GM23338 (cell line): ENCODE results near the gene MGAT5. TPM values are rescaled to one million over a fixed set of nuclear protein-coding genes. Genes with fewer than 3 reads are reported as not detected.

Experiments
- ATAC-seq: fragments of 200-7000 bp; cut with Tn5 transposase; 3 replicates; pipeline ENCODE4 v1.9.1; 2020
- DNase-seq: peaks from one replicate; pipeline ENCODE4 v3.0.0-alpha.2; 2015; ENCODE audit warnings: low spot score
- H2AFZ ChIP-seq: fragments of 200-600 bp; sonication (generic); 2 replicates; pipeline ENCODE4 v1.8.0; 2016; ENCODE audit warnings: antibody characterized with exemption, mild to moderate bottlenecking, moderate library complexity
- H3F3A ChIP-seq: fragments of 200-600 bp; sonication (generic); replicated peaks from 2 replicates; pipeline ENCODE4 v1.8.0; 2017; ENCODE audit warnings: antibody characterized with exemption, mixed run types, low read depth
- H3K27ac ChIP-seq: fragments of 200-600 bp; sonication (generic); 2 replicates; pipeline ENCODE4 v1.6.1; 2016; ENCODE audit warnings: low read depth
- H3K27me3 ChIP-seq: fragments of 200-600 bp; sonication (generic); 2 replicates; pipeline ENCODE4 v1.8.0; 2016; ENCODE audit warnings: mild to moderate bottlenecking, mixed run types, moderate library complexity; ENCODE audit not compliant: insufficient read depth
- H3K36me3 ChIP-seq: fragments of 200-600 bp; sonication (generic); 2 replicates; pipeline ENCODE4 v1.8.0; 2016; ENCODE audit warnings: mild to moderate bottlenecking; ENCODE audit not compliant: insufficient read depth
- H3K4me1 ChIP-seq: fragments of 200-600 bp; sonication (generic); 2 replicates; pipeline ENCODE4 v1.8.0; 2016; ENCODE audit warnings: mild to moderate bottlenecking, moderate library complexity; ENCODE audit not compliant: insufficient read depth
- H3K4me2 ChIP-seq: fragments of 200-600 bp; sonication (generic); 2 replicates; pipeline ENCODE4 v1.7.1; 2017; ENCODE audit warnings: mixed run types
- H3K4me3 ChIP-seq: fragments of 200-600 bp; sonication (generic); 2 replicates; pipeline ENCODE4 v1.6.1; 2016; ENCODE audit warnings: mixed run types
- H3K79me2 ChIP-seq: fragments of 200-600 bp; sonication (generic); replicated peaks from 2 replicates; pipeline ENCODE4 v1.8.0; 2017; ENCODE audit warnings: mild to moderate bottlenecking; ENCODE audit not compliant: insufficient read depth
- H3K9me2 ChIP-seq: fragments of 200-600 bp; sonication (generic); 2 replicates; pipeline ENCODE4 v1.8.0; 2017; ENCODE audit not compliant: insufficient read depth
- H4K20me1 ChIP-seq: fragments of 200-600 bp; sonication (generic); replicated peaks from 2 replicates; pipeline ENCODE4 v1.8.0; 2017; ENCODE audit warnings: mild to moderate bottlenecking; ENCODE audit not compliant: insufficient read depth
- H3K27ac Mint-ChIP-seq: 2 replicates; pipeline ENCODE4 v1.8.0; 2020; ENCODE audit warnings: inconsistent platforms, mild to moderate bottlenecking, moderate library complexity, mixed read lengths
- H3K27me3 Mint-ChIP-seq: 3 replicates; pipeline ENCODE4 v1.8.0; 2022; ENCODE audit warnings: low read depth, mild to moderate bottlenecking, moderate library complexity, mixed read lengths, inconsistent platforms; ENCODE audit not compliant: insufficient read depth, poor library complexity
- H3K36me3 Mint-ChIP-seq: 3 replicates; pipeline ENCODE4 v1.8.0; 2021; ENCODE audit warnings: low read depth, mild to moderate bottlenecking, inconsistent platforms, moderate library complexity, mixed read lengths
- H3K4me1 Mint-ChIP-seq: 3 replicates; pipeline ENCODE4 v1.8.0; 2020; ENCODE audit warnings: mild to moderate bottlenecking, inconsistent platforms, mixed read lengths
- H3K4me3 Mint-ChIP-seq: 3 replicates; pipeline ENCODE4 v1.8.0; 2021; ENCODE audit warnings: moderate library complexity, mild to moderate bottlenecking, inconsistent platforms, mixed read lengths
- H3K9me3 Mint-ChIP-seq: 3 replicates; pipeline ENCODE4 v1.8.0; 2020; ENCODE audit warnings: moderate library complexity, mild to moderate bottlenecking, inconsistent platforms, mixed read lengths
- CTCF ChIP-seq, 2 experiments: fragments of 200-600 bp in 1 of 2; sonication (generic) in 1 of 2; conservative IDR thresholded peaks; 2 replicates each; pipeline versions ENCODE4 v1.5.1 to v1.6.1; 2016 to 2017; ENCODE audit warnings: antibody characterized with exemption in 2 of 2, low read depth in 2 of 2, mild to moderate bottlenecking in 2 of 2, moderate library complexity in 1 of 2
- ETS1 ChIP-seq: IDR thresholded peaks from 2 replicates; pipeline ENCODE4 v1.6.1; 2016; ENCODE audit warnings: antibody characterized with exemption
- EZH2 ChIP-seq: fragments of 200-600 bp; sonication (generic); IDR thresholded peaks from one replicate; pipeline ENCODE4 v1.8.0; 2017; ENCODE audit warnings: antibody characterized with exemption, mild to moderate bottlenecking, low read depth; ENCODE audit not compliant: unreplicated experiment
- JUNB ChIP-seq: IDR thresholded peaks from one replicate; pipeline ENCODE4 v1.6.1; 2016; ENCODE audit warnings: antibody characterized with exemption; ENCODE audit not compliant: unreplicated experiment
- NANOG ChIP-seq: IDR thresholded peaks from 2 replicates; pipeline ENCODE4 v1.6.1; 2016; ENCODE audit warnings: antibody characterized with exemption, borderline replicate concordance
- POLR2AphosphoS5 ChIP-seq: IDR thresholded peaks from 2 replicates; pipeline ENCODE4 v1.6.1; 2016; ENCODE audit warnings: antibody characterized with exemption, low read depth
- REST ChIP-seq: IDR thresholded peaks from one replicate; pipeline ENCODE4 v1.6.1; 2018; ENCODE audit warnings: antibody characterized with exemption; ENCODE audit not compliant: unreplicated experiment
- STAT1 ChIP-seq: IDR thresholded peaks from one replicate; pipeline ENCODE4 v1.6.1; 2016; ENCODE audit warnings: antibody characterized with exemption; ENCODE audit not compliant: unreplicated experiment
- ZNF462 ChIP-seq: fragments of 250-450 bp; sonication (Bioruptor Pico); IDR thresholded peaks from 2 replicates; pipeline ENCODE4 v1.5.0; 2020; ENCODE audit warnings: mild to moderate bottlenecking, moderate library complexity
- polyA plus RNA-seq: library from polyadenylated mRNA; unstranded; fragments of >200 nt; fragmentation: Nextera tagmentation; extraction: Ambion mirVana; gene quantifications from 2 replicates; pipeline ENCODE4 v1.2.1, GENCODE V29; 2016
- total RNA-seq: library from RNA; depleted of rRNA; stranded (reverse); fragments of >200 nt; shearing (Covaris generic); gene quantifications from 2 replicates; pipeline ENCODE4 v1.2.3, GENCODE V29; 2014

Gene MGAT5
- total and polyA plus RNA-seq, 2 experiments from 2014 or later = 4.6 to 27.6 TPM

- Histone ChIP-seq H3K4me2 (0 out of 2 replicates have a peak overlapping the region, but pooled peaks have one; percentile 42), H2AFZ (no peak overlapping the region), H3K4me3 (no peak overlapping the region), H3K36me3 (no peaks in the 10 kb centered on the region), H3K4me1 (peaks cover 10% of the 10 kb centered on the region), H3K79me2 (no peaks in the 10 kb centered on the region), H4K20me1 (peaks cover 12% of the 10 kb centered on the region), H3K9me2 (no peaks in the 10 kb centered on the region), H3K27me3 (peaks cover 38% of the 10 kb centered on the region), H3F3A (no peaks in the 10 kb centered on the region), H3K27ac (no peak overlapping the region)
- peak; percentile 87 for ATAC-seq
- no peak for TF ChIP-seq NANOG
- TF ChIP-seq EZH2 = no peak
- no peak for TF ChIP-seq STAT1
- TF ChIP-seq ZNF462 = no peak
- peaks cover 4% of the 10 kb centered on the region; the same call in 2 of the 3 replicates for H3K36me3 Mint-ChIP-seq
- no peak overlapping the region for H3K4me3 Mint-ChIP-seq
- H3K9me3 Mint-ChIP-seq = no peaks in the 10 kb centered on the region
- peaks cover 17% of the 10 kb centered on the region for H3K27me3 Mint-ChIP-seq
- peak; percentile 49 for DNase-seq
- peaks cover 17% of the 10 kb centered on the region for H3K4me1 Mint-ChIP-seq
- no peak overlapping the region for H3K27ac Mint-ChIP-seq
Measured at GRCh38 chr2:134431838-134432434, 178.1 kb downstream of the MGAT5 start.

GRCh38 chr2:134432435-134432883, 178.6 kb downstream of the MGAT5 start:
- peaks cover 38% of the 10 kb centered on the region for H3K27me3 ChIP-seq
- no peak overlapping the region for H3K4me3 Mint-ChIP-seq
- H3K9me2 ChIP-seq = no peaks in the 10 kb centered on the region
- H3F3A ChIP-seq = no peaks in the 10 kb centered on the region
- DNase-seq = no peak
- H3K27me3 Mint-ChIP-seq = peaks cover 17% of the 10 kb centered on the region
- H2AFZ ChIP-seq = no peak overlapping the region
- 0 out of 2 replicates have a peak overlapping the region, but pooled peaks have one; percentile 42 for H3K4me2 ChIP-seq
- H3K36me3 ChIP-seq = no peaks in the 10 kb centered on the region
- peaks cover 4% of the 10 kb centered on the region; the same call in 2 of the 3 replicates for H3K36me3 Mint-ChIP-seq
- H3K27ac ChIP-seq = no peak overlapping the region
- no peaks in the 10 kb centered on the region for H3K9me3 Mint-ChIP-seq
- no peak overlapping the region for H3K4me3 ChIP-seq
- peaks cover 17% of the 10 kb centered on the region for H3K4me1 Mint-ChIP-seq
- no peaks in the 10 kb centered on the region for H3K79me2 ChIP-seq
- H3K27ac Mint-ChIP-seq = no peak overlapping the region
- ATAC-seq = peak; percentile 36; the same call in 2 of the 3 replicates
- peaks cover 12% of the 10 kb centered on the region for H4K20me1 ChIP-seq
- peaks cover 10% of the 10 kb centered on the region for H3K4me1 ChIP-seq
- TF ChIP-seq NANOG = no peak
- no peak for TF ChIP-seq ETS1
- TF ChIP-seq JUNB = no peak
- no peak for TF ChIP-seq CTCF (conservative IDR thresholded peaks at IDR 0.05; ENCODE audit: low read depth in 2 of 2)
- no peak for TF ChIP-seq REST
- no peak for TF ChIP-seq POLR2AphosphoS5
